ENCODE measurements around the gene LPA. TPM values are rescaled to one million over a fixed set of nuclear protein-coding genes. Genes with fewer than 3 reads are reported as not detected.

LPA gene
- total and polyA plus RNA-seq, 2 of the 13 experiments (the other 11 are each of a cell fraction or from before 2014, with no cell fraction given) = not detected

GRCh38 chr6:160535270-160535669 lies 128.8 kb downstream of the LPA start (continued):
- no peak for TF ChIP-seq PHF8 (CRISPR knock-in tag; IDR thresholded peaks at IDR 0.05)
- TF ChIP-seq, protein P1, sequence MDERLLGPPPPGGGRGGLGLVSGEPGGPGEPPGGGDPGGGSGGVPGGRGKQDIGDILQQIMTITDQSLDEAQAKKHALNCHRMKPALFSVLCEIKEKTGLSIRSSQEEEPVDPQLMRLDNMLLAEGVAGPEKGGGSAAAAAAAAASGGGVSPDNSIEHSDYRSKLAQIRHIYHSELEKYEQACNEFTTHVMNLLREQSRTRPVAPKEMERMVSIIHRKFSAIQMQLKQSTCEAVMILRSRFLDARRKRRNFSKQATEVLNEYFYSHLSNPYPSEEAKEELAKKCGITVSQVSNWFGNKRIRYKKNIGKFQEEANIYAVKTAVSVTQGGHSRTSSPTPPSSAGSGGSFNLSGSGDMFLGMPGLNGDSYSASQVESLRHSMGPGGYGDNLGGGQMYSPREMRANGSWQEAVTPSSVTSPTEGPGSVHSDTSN (CRISPR knock-in tag; IDR thresholded peaks at IDR 0.05) = no peak
- no peak for TF ChIP-seq ZNF331 (CRISPR knock-in tag; IDR thresholded peaks at IDR 0.05)
- 0 out of 2 replicates have a peak, but pooled peaks have one; percentile 14 for TF ChIP-seq NBN (conservative IDR thresholded peaks at IDR 0.05)
- TF ChIP-seq, protein P2, sequence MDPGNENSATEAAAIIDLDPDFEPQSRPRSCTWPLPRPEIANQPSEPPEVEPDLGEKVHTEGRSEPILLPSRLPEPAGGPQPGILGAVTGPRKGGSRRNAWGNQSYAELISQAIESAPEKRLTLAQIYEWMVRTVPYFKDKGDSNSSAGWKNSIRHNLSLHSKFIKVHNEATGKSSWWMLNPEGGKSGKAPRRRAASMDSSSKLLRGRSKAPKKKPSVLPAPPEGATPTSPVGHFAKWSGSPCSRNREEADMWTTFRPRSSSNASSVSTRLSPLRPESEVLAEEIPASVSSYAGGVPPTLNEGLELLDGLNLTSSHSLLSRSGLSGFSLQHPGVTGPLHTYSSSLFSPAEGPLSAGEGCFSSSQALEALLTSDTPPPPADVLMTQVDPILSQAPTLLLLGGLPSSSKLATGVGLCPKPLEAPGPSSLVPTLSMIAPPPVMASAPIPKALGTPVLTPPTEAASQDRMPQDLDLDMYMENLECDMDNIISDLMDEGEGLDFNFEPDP (CRISPR knock-in tag; conservative IDR thresholded peaks at IDR 0.05) = no peak
- 0 out of 2 replicates have a peak, but pooled peaks have one; percentile 68 for TF ChIP-seq SOX6 (IDR thresholded peaks at IDR 0.05)
- no peak for TF ChIP-seq SOX6 (CRISPR knock-in tag; IDR thresholded peaks at IDR 0.05)
- no peak for TF ChIP-seq SNAI1 (CRISPR knock-in tag; IDR thresholded peaks at IDR 0.05; ENCODE audit: borderline replicate concordance)
- no peak for TF ChIP-seq ZNF660 (CRISPR knock-in tag; IDR thresholded peaks at IDR 0.05; ENCODE audit: borderline replicate concordance, low read depth)
- no peak for TF ChIP-seq SRY (CRISPR knock-in tag; IDR thresholded peaks at IDR 0.05)
- TF ChIP-seq, protein P3, sequence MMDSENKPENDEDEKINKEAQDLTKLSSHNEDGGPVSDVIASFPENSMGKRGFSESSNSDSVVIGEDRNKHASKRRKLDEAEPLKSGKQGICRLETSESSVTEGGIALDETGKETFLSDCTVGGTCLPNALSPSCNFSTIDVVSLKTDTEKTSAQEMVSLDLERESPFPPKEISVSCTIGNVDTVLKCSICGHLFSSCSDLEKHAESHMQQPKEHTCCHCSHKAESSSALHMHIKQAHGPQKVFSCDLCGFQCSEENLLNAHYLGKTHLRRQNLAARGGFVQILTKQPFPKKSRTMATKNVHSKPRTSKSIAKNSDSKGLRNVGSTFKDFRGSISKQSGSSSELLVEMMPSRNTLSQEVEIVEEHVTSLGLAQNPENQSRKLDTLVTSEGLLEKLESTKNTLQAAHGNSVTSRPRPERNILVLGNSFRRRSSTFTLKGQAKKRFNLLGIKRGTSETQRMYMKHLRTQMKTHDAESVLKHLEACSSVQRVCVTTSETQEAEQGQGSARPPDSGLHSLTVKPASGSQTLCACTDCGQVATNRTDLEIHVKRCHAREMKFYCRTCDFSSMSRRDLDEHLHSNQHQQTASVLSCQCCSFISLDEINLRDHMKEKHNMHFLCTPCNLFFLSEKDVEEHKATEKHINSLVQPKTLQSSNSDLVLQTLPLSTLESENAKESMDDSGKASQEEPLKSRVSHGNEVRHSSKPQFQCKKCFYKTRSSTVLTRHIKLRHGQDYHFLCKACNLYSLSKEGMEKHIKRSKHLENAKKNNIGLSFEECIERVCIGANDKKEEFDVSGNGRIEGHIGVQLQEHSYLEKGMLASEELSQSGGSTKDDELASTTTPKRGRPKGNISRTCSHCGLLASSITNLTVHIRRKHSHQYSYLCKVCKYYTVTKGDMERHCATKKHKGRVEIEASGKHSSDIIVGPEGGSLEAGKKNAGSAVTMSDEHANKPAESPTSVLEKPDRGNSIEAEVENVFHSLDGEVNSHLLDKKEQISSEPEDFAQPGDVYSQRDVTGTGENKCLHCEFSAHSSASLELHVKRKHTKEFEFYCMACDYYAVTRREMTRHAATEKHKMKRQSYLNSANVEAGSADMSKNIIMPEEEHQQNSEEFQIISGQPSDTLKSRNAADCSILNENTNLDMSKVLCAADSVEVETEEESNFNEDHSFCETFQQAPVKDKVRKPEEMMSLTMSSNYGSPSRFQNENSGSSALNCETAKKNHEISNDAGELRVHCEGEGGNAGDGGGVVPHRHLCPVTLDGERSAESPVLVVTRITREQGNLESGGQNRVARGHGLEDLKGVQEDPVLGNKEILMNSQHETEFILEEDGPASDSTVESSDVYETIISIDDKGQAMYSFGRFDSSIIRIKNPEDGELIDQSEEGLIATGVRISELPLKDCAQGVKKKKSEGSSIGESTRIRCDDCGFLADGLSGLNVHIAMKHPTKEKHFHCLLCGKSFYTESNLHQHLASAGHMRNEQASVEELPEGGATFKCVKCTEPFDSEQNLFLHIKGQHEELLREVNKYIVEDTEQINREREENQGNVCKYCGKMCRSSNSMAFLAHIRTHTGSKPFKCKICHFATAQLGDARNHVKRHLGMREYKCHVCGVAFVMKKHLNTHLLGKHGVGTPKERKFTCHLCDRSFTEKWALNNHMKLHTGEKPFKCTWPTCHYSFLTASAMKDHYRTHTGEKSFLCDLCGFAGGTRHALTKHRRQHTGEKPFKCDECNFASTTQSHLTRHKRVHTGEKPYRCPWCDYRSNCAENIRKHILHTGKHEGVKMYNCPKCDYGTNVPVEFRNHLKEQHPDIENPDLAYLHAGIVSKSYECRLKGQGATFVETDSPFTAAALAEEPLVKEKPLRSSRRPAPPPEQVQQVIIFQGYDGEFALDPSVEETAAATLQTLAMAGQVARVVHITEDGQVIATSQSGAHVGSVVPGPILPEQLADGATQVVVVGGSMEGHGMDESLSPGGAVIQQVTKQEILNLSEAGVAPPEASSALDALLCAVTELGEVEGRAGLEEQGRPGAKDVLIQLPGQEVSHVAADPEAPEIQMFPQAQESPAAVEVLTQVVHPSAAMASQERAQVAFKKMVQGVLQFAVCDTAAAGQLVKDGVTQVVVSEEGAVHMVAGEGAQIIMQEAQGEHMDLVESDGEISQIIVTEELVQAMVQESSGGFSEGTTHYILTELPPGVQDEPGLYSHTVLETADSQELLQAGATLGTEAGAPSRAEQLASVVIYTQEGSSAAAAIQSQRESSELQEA (CRISPR knock-in tag; IDR thresholded peaks at IDR 0.05; ENCODE audit: not compliant biosample characterization) = no peak
- no peak for TF ChIP-seq ZNF207 (IDR thresholded peaks at IDR 0.05; ENCODE audit: borderline replicate concordance)
- TF ChIP-seq IKZF1 (IDR thresholded peaks at IDR 0.05) = peak; percentile 82; the same call in 1 of the 2 replicates
- no peak for TF ChIP-seq ELF4 (CRISPR knock-in tag; IDR thresholded peaks at IDR 0.05; ENCODE audit: borderline replicate concordance)
- TF ChIP-seq DNMT3B (CRISPR knock-in tag; conservative IDR thresholded peaks at IDR 0.05) = no peak
- TF ChIP-seq ZBTB8A (CRISPR knock-in tag; IDR thresholded peaks at IDR 0.05; ENCODE audit: borderline replicate concordance, low read depth) = no peak
- no peak for TF ChIP-seq MAFK (conservative IDR thresholded peaks at IDR 0.05 in 1 of 2, IDR thresholded peaks at IDR 0.05 in 1 of 2; ENCODE audit: low read length in 2 of 2)
- TF ChIP-seq NRL (CRISPR knock-in tag; IDR thresholded peaks at IDR 0.05; ENCODE audit: borderline replicate concordance) = no peak
- no peak for TF ChIP-seq ZNF383 (CRISPR knock-in tag; IDR thresholded peaks at IDR 0.05; ENCODE audit: borderline replicate concordance)
- no peak for TF ChIP-seq ZNF678 (CRISPR knock-in tag; IDR thresholded peaks at IDR 0.05)
- TF ChIP-seq ATM (IDR thresholded peaks at IDR 0.05; ENCODE audit: borderline replicate concordance) = peak; percentile 86; the same call in 1 of the 2 replicates
